Liver (tissue), 9 donors: Measurements from ENCODE around the gene TPRG1L. TPM values are rescaled to one million over a fixed set of nuclear protein-coding genes. Genes with fewer than 3 reads are reported as not detected.

ENCODE experiments used
- DNase-seq: peaks from one replicate; pipeline ENCODE4 v3.0.0-alpha.2; 2017; ENCODE audit warnings: low spot score
- H3K27ac ChIP-seq, 2 donors: one replicate each; pipeline ENCODE4 v1.7.0; 2013; ENCODE audit warnings: inconsistent platforms in 2 of 2, low read length in 2 of 2, control low read depth in 1 of 2, low read depth in 1 of 2, mild to moderate bottlenecking in 1 of 2
- H3K27me3 ChIP-seq, 4 donors: one replicate each; pipeline versions ENCODE4 v1.6.1 to v1.7.0; 2013; ENCODE audit warnings: low read length in 3 of 4, inconsistent platforms in 1 of 4, mild to moderate bottlenecking in 1 of 4, moderate library complexity in 1 of 4; ENCODE audit not compliant: control insufficient read depth in 4 of 4, insufficient read depth in 4 of 4
- H3K36me3 ChIP-seq, 4 donors: one replicate each; pipeline versions ENCODE4 v1.6.1 to v1.7.0; 2013; ENCODE audit warnings: low read length in 3 of 4, mild to moderate bottlenecking in 3 of 4, low read depth in 1 of 4, moderate library complexity in 1 of 4; ENCODE audit not compliant: control insufficient read depth in 4 of 4, insufficient read depth in 3 of 4
- H3K4me1 ChIP-seq, 4 donors: one replicate each; pipeline versions ENCODE4 v1.6.1 to v1.7.0; 2013; ENCODE audit warnings: low read length in 3 of 4, mild to moderate bottlenecking in 3 of 4, moderate library complexity in 1 of 4; ENCODE audit not compliant: control insufficient read depth in 4 of 4, insufficient read depth in 4 of 4
- H3K4me3 ChIP-seq, 3 donors: one replicate each; pipeline versions ENCODE4 v1.6.1 to v1.7.0; 2013; ENCODE audit warnings: low read length in 3 of 3, control low read depth in 1 of 3, low read depth in 1 of 3, mild to moderate bottlenecking in 1 of 3
- H3K9ac ChIP-seq, 2 donors: one replicate each; pipeline ENCODE4 v1.7.0; 2013; ENCODE audit warnings: low read length in 2 of 2, mild to moderate bottlenecking in 2 of 2, moderate library complexity in 2 of 2, control low read depth in 1 of 2, low read depth in 1 of 2
- H3K9me3 ChIP-seq, 4 donors: one replicate each; pipeline versions ENCODE4 v1.6.1 to v1.7.0; 2013; ENCODE audit warnings: low read length in 3 of 4; ENCODE audit not compliant: control insufficient read depth in 4 of 4
- FOXA1 ChIP-seq: IDR thresholded peaks from 2 replicates; pipeline ENCODE4 v1.6.1; 2016; ENCODE audit warnings: antibody characterized with exemption
- GABPA ChIP-seq, 2 donors: IDR thresholded peaks in 1 of 2; conservative IDR thresholded peaks in 1 of 2; 2 replicates each; pipeline ENCODE4 v1.6.1; 2016; ENCODE audit warnings: antibody characterized with exemption in 2 of 2, mild to moderate bottlenecking in 1 of 2, moderate library complexity in 1 of 2
- HNF4G ChIP-seq: IDR thresholded peaks from 2 replicates; pipeline ENCODE4 v1.6.1; 2016; ENCODE audit warnings: antibody characterized with exemption
- JUND ChIP-seq, 2 donors: IDR thresholded peaks; 2 replicates each; pipeline ENCODE4 v1.6.1; 2016; ENCODE audit warnings: antibody characterized with exemption in 2 of 2
- RAD21 ChIP-seq, 2 donors: IDR thresholded peaks; 2 replicates each; pipeline ENCODE4 v1.6.1; 2016; ENCODE audit warnings: antibody characterized with exemption in 2 of 2, mild to moderate bottlenecking in 2 of 2
- RXRA ChIP-seq, 2 donors: IDR thresholded peaks; 2 replicates each; pipeline ENCODE4 v1.6.1; 2017 to 2018; ENCODE audit warnings: antibody characterized with exemption in 2 of 2, mild to moderate bottlenecking in 1 of 2
- YY1 ChIP-seq: IDR thresholded peaks from 2 replicates; pipeline ENCODE4 v1.6.1; 2016; ENCODE audit warnings: antibody characterized with exemption, mild to moderate bottlenecking
- WGBS: extraction: QIAGEN DNeasy Blood & Tissue Kit; methylation state at CpG from one replicate; pipeline ENCODE4 v1.1.7; 2013; 5-methylcytosine and 5-hydroxymethylcytosine counted together
- polyA plus RNA-seq, 2 donors: library from polyadenylated mRNA; stranded (reverse) in 1 of 2; unstranded in 1 of 2; fragments of 200-250 nt in 1 of 2; fragments of >200 nt in 1 of 2; fragmentation: Nextera tagmentation in 1 of 2; extraction: Ambion mirVana in 1 of 2; gene quantifications; one replicate each; pipeline versions ENCODE4 v1.2.1 to v1.2.3, GENCODE V29; 2013 to 2015
- total RNA-seq, 2 donors: library from RNA; depleted of rRNA; stranded (reverse); fragments of >200 nt; gene quantifications; one replicate each; pipeline ENCODE4 v1.2.3, GENCODE V29; 2014
- TF ChIP-seq, protein P1 (sequence below): IDR thresholded peaks from 2 replicates; pipeline ENCODE4 v1.6.1; 2016; ENCODE audit warnings: antibody characterized with exemption
- TF ChIP-seq, protein P2 (sequence below): IDR thresholded peaks from 2 replicates; pipeline ENCODE4 v1.6.1; 2016; ENCODE audit warnings: antibody characterized with exemption
- TF ChIP-seq, protein P3 (sequence below): IDR thresholded peaks from 2 replicates; pipeline ENCODE4 v1.6.1; 2016; ENCODE audit warnings: antibody characterized with exemption, mild to moderate bottlenecking
- TF ChIP-seq, protein P4 (sequence below): IDR thresholded peaks from 2 replicates; pipeline ENCODE4 v1.6.1; 2016; ENCODE audit warnings: antibody characterized with exemption
- donor health status: healthy.
- donor health status: healthy.
- donor health status: healthy.
- donor health status: healthy.
- donor health status: healthy.

Gene TPRG1L
- total and polyA plus RNA-seq, 4 donors: 29.3 to 51.0 (median 43.9) TPM

DNA sequence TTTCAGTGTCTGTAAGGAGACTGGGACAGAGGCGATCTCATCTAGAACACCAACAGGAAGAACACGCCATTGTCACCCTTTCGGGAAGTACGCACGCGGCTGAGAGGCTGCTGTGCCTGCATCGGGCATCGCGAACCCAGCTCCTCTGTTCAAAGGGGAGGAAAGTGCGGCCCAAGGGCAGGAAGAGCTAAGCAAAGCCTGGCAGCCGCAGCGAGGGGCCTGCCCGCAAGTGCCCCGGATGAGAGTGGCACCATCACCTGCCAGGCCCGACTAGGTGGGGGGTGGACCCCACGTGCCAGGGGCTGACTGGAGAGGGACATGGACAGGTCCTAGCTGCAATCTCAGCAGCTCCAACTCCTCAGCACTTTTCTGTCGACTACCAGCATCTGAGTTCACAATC, 7.5 kb downstream of the TPRG1L start:
- Histone ChIP-seq H3K9me3 (no peaks in the 10 kb centered on the region), H3K9ac (no peak overlapping the region), H3K4me1 (no peaks in the 10 kb centered on the region), H3K27me3 (no peaks in the 10 kb centered on the region), H3K27ac (no peak overlapping the region), H3K4me3 (no peak overlapping the region), H3K36me3 (peaks cover 21 to 75% (median 40%) of the 10 kb centered on the region in 4 donors)
- WGBS: 96% methylated on average over 17 of the region's 17 CpGs
- no peak for TF ChIP-seq FOXA1
- TF ChIP-seq, protein P1, sequence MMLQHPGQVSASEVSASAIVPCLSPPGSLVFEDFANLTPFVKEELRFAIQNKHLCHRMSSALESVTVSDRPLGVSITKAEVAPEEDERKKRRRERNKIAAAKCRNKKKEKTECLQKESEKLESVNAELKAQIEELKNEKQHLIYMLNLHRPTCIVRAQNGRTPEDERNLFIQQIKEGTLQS: no peak
- no peak for TF ChIP-seq YY1
- TF ChIP-seq, protein P2, sequence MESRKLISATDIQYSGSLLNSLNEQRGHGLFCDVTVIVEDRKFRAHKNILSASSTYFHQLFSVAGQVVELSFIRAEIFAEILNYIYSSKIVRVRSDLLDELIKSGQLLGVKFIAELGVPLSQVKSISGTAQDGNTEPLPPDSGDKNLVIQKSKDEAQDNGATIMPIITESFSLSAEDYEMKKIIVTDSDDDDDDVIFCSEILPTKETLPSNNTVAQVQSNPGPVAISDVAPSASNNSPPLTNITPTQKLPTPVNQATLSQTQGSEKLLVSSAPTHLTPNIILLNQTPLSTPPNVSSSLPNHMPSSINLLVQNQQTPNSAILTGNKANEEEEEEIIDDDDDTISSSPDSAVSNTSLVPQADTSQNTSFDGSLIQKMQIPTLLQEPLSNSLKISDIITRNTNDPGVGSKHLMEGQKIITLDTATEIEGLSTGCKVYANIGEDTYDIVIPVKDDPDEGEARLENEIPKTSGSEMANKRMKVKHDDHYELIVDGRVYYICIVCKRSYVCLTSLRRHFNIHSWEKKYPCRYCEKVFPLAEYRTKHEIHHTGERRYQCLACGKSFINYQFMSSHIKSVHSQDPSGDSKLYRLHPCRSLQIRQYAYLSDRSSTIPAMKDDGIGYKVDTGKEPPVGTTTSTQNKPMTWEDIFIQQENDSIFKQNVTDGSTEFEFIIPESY: no peak
- TF ChIP-seq, protein P3, sequence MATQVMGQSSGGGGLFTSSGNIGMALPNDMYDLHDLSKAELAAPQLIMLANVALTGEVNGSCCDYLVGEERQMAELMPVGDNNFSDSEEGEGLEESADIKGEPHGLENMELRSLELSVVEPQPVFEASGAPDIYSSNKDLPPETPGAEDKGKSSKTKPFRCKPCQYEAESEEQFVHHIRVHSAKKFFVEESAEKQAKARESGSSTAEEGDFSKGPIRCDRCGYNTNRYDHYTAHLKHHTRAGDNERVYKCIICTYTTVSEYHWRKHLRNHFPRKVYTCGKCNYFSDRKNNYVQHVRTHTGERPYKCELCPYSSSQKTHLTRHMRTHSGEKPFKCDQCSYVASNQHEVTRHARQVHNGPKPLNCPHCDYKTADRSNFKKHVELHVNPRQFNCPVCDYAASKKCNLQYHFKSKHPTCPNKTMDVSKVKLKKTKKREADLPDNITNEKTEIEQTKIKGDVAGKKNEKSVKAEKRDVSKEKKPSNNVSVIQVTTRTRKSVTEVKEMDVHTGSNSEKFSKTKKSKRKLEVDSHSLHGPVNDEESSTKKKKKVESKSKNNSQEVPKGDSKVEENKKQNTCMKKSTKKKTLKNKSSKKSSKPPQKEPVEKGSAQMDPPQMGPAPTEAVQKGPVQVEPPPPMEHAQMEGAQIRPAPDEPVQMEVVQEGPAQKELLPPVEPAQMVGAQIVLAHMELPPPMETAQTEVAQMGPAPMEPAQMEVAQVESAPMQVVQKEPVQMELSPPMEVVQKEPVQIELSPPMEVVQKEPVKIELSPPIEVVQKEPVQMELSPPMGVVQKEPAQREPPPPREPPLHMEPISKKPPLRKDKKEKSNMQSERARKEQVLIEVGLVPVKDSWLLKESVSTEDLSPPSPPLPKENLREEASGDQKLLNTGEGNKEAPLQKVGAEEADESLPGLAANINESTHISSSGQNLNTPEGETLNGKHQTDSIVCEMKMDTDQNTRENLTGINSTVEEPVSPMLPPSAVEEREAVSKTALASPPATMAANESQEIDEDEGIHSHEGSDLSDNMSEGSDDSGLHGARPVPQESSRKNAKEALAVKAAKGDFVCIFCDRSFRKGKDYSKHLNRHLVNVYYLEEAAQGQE: no peak
- TF ChIP-seq GABPA (IDR thresholded peaks at IDR 0.05 in 1 of 2, conservative IDR thresholded peaks at IDR 0.05 in 1 of 2): no peak
- TF ChIP-seq, protein P4, sequence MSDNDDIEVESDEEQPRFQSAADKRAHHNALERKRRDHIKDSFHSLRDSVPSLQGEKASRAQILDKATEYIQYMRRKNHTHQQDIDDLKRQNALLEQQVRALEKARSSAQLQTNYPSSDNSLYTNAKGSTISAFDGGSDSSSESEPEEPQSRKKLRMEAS: no peak
- no peak for DNase-seq

DNA sequence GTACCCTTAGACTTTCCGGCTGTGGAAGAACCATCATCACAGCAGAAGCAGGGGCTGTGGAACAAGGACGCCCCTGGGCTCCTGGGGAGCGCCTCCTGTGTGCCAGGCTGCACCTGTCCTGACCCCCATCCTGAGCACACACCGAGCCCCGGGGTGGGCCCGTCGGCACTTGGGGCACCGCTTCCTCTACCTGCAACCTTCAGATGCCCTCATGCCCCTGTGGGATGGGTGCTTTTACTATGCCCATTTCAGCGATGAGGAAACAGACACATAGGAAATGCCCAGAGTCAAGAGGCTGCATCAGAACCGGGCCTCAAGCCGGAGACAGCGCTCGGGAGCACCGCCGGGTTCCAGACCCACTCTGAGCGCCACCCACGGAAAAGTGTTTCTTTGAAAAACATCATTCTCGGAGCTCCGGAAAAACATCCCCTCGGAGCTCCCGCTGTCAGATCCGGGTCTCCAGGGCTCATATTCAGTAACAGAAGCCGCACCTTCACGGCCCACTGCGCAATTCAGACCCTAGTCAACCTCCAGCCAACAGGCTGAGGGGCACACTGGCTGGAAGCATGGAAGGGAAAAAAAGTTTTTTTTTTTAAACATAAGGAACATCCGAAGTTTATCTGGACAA, 8.0 kb downstream of the TPRG1L start:
- Histone ChIP-seq H3K36me3 (peaks cover 19 to 74% (median 39%) of the 10 kb centered on the region in 4 donors), H3K27me3 (no peaks in the 10 kb centered on the region), H3K4me3 (no peak overlapping the region), H3K27ac (no peak overlapping the region), H3K9me3 (no peaks in the 10 kb centered on the region), H3K4me1 (no peaks in the 10 kb centered on the region), H3K9ac (no peak overlapping the region)
- TF ChIP-seq JUND (IDR thresholded peaks at IDR 0.05) (no peak), GABPA (IDR thresholded peaks at IDR 0.05 in 1 of 2, conservative IDR thresholded peaks at IDR 0.05 in 1 of 2) (no peak), RAD21 (IDR thresholded peaks at IDR 0.05) (no peak), HNF4G (no peak), RXRA (IDR thresholded peaks at IDR 0.05) (no peak)
- TF ChIP-seq, protein P1: no peak
- 96% methylated on average over 26 of the region's 26 CpGs for WGBS
- DNase-seq: no peak
